GM18867 (cell line): Measurements from ENCODE around the gene ERG28.

Source experiments
- ATAC-seq: cut with Tn5 transposase; IDR thresholded peaks from one replicate; pipeline ENCODE4 v1.9.1; 2021; ENCODE audit warnings: mild to moderate bottlenecking, moderate library complexity; ENCODE audit not compliant: unreplicated experiment

The ERG28 gene

GRCh38 chr14:75660238-75660629 lies 442 bp downstream of the ERG28 start:
- ATAC-seq, result no peak

GRCh38 chr14:75658957-75659356 lies 1.7 kb downstream of the ERG28 start:
- no peak for ATAC-seq

- no peak for ATAC-seq
These were observed 3.3 kb downstream of the ERG28 start for GRCh38 chr14:75657331-75657730.

- ATAC-seq, result no peak
These were observed 5.4 kb downstream of the ERG28 start for GRCh38 chr14:75655235-75655634.

GRCh38 chr14:75654127-75654732 lies 6.4 kb downstream of the ERG28 start:
- ATAC-seq, result peak; percentile 71

GRCh38 chr14:75653563-75653962 lies 7.1 kb downstream of the ERG28 start:
- ATAC-seq, result no peak

- ATAC-seq, result no peak
These were observed 10.2 kb downstream of the ERG28 start for GRCh38 chr14:75650253-75651058.

GRCh38 chr14:75649773-75650172 lies 10.9 kb downstream of the ERG28 start:
- ATAC-seq, result no peak

- ATAC-seq, result no peak
These were observed 11.3 kb downstream of the ERG28 start for GRCh38 chr14:75649337-75649736.

- no peak for ATAC-seq
These were observed 12.4 kb downstream of the ERG28 start for GRCh38 chr14:75648066-75648838.

DNA sequence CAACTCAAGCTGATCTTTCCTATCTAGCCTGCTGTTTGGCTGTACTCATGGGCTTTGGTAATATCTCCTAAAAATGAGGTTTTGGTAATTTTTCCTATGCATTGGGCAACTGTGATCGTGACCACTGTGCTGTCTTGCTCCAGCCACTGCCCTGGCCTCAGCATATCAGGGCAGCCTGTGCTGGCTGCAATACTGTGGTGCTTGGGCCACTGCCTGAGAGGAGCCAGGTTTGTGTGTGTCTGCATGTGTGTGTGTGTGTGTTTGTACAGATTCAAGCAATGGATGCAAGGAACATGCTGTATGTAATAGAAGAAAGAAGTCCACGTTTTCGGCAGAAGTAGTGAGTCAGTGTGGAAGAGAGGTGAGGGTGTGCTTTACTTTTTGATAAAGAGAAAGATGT lies 13.0 kb downstream of the ERG28 start:
- no peak for ATAC-seq

DNA sequence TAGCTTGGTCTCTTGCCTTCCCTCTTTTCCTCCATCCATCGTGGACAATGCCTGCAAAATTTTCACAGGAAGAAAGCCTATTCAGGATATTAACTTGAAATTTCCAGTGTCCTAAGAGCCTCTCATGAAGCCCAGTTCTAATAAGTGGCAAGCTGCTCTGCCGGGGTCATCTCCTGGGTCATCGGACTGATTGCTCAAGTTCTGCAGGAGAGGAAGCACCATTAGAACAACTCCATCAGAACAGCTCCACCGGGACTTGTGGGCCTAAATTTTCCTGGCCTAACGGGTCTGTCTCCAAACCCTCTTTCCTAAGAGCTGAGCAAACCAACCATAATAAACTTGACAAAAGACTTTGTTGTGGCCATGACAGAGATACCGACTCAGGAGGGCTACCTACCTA lies 13.9 kb downstream of the ERG28 start:
- no peak for ATAC-seq

- ATAC-seq, result no peak
These were observed 15.6 kb downstream of the ERG28 start for GRCh38 chr14:75645056-75645455.

DNA sequence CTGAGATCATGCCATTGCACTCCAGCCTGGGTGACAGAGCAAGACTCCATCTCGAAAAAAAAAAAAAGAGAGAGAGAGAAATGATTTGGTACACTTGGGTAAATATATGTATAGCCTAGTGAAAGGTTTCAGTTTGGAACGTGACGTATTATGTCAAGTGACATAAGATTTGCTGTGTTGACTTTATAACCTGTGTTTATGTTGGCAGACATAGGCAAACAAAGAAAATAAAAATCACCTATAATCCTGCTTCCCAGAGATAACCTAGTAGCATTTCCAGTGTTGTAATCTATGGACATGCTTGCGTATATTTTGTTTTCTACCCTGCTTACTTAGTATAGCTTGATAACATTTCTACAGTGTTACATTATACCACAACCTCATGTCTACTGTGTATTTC lies 16.7 kb downstream of the ERG28 start:
- ATAC-seq, result no peak

DNA sequence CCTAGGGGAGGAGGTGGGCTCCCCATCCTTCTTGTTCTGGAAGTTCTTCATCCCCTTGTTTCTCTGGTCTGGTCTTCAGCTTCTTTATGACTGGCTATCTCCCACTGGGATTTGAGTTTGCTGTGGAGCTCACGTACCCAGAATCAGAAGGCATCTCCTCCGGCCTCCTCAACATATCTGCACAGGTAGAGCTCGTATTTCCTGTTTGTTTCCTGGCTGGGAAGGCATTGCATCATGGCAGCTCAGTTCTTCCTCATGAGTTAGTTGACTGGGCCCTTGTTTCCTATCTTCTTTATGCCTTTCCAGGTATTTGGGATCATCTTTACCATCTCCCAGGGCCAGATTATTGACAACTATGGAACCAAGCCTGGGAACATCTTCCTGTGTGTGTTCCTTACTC lies 19.8 kb downstream of the ERG28 start:
- no peak for ATAC-seq

DNA sequence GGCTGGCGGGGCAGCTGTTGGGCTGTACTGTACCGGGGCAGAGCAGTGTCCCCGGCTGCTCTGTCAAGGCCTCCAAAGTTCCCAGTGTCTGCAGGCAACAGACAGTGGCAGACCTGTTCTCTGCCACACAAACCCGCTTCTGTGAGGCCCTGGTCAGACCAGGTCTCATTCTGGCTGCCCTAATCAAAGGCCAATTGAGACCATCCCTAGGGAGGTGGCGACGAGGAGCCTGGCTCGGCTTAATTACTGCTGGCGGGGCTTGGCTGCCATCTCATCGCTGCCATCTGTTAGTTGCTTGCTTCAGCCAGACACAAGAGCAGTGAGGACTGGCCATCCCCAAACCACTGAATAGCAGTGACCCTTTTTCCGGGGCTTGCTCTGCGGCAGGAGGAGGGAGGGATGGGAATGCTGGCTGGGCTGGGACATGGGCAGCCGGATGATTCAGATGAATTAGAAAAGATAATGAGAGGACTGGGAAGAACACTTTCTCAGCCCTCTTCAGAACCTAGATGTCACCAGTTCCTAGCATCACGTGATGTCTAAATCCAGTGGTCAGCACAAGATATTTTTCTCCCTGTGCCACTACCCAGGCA lies 24.5 kb downstream of the ERG28 start:
- no peak for ATAC-seq

DNA sequence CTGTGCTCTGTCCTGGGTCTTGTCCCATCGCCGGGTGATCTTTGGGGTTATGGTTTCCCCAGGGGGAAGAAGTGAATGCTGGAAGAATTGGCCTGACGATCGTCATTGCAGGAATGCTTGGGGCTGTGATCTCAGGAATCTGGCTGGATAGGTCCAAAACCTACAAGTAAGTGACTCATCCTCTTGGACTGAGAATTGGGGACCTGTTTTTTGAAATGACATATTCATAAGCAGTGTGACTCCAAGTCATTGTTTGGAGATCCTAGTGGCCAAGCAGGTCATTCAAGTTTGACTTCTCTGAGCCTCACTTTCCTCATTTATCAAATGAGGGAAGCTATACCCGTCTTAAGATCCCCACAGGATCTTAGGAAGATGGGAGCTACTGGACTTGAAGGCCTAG lies 25.8 kb downstream of the ERG28 start:
- no peak for ATAC-seq

- ATAC-seq, result no peak
These were observed 29.2 kb downstream of the ERG28 start for GRCh38 chr14:75631453-75631831.

DNA sequence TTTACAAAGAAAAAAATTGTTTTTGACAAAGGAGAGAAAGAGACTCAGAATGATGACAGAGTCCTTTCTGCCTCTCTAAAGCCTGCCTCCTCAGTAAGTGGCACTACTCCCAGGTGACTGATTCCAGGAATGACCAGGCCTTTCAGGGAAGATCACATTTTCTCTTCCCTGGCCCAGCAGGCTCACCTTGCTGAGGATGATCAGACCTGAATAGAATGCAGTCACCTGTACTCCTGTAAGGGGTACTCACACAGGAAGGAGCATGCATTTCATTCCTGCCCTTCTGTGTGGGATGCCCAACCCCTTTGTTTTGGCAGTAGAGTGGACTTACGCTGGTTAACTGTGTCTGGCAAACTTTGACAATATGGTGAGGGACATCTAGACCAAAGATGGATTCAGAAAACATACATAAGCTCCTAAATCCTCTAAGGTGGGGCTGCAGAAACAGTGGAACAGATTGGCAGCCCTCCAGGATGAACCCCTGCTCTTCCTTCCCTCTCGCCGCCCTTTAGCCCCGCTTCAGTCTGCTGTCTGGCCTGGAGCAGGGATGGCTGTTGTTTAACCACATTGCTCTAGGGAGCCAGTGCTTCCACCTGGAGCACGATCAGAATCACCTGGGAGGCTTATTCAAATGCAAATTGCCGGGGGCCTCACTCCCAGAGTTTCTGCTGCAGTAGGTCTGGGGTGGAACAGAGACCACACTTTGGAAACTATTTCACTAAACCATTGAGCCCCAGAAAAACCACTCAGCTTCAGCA lies 29.8 kb downstream of the ERG28 start:
- ATAC-seq, result no peak

GRCh38 chr14:75628816-75629215 lies 31.9 kb downstream of the ERG28 start:
- ATAC-seq, result no peak

DNA sequence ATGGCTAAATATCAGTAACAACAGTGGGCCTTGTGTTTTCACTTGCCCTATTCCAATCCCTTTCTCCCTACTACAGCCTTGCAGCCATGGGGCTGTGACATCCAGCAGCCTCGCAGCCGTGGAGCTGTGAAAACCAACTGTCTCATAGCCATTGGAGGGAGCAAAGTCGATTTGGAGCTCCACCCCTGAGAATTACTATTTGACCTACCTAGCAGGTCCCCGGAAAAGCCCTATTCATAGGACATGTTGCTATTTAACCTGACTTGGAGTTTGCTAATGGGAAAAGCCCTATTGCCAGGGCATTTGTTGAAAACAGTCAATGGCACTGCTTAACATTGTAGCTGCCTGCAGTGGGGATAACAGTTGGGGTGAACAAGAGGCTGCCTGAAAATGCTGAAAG lies 33.3 kb downstream of the ERG28 start:
- no peak for ATAC-seq
